Adrenal gland (tissue), 12 donors: Measurements from ENCODE around the gene ARHGAP10. TPM values are rescaled to one million over a fixed set of nuclear protein-coding genes. Genes with fewer than 3 reads are reported as not detected.

Experiments used
- DNase-seq, 7 donors: peaks; one replicate each; pipeline ENCODE4 v3.0.0-alpha.2; 2019 to 2020
- H3K27ac ChIP-seq, 5 donors: fragments of 200-600 bp; sonication (generic) in 4 of 5; 1 replicate in 3 of 5; 2 replicates in 2 of 5; pipeline versions ENCODE4 v1.5.1 to v1.8.0; 2016 to 2020; ENCODE audit warnings: mild to moderate bottlenecking in 1 of 5
- H3K27me3 ChIP-seq: fragments of 200-600 bp; 2 replicates; pipeline ENCODE4 v1.8.0; 2021
- H3K36me3 ChIP-seq, 2 donors: fragments of 200-600 bp; replicated peaks in 1 of 2; 1 replicate in 1 of 2; 2 replicates in 1 of 2; pipeline versions ENCODE4 v1.5.1 to v1.8.0; 2018 to 2022
- H3K4me1 ChIP-seq, 2 donors: fragments of 200-600 bp; replicated peaks in 1 of 2; 1 replicate in 1 of 2; 2 replicates in 1 of 2; pipeline versions ENCODE4 v1.5.1 to v1.8.0; 2018 to 2021
- H3K4me3 ChIP-seq, 4 donors: fragments of 200-600 bp; sonication (generic) in 3 of 4; one replicate each; pipeline ENCODE4 v1.5.1; 2016 to 2018
- H3K9me3 ChIP-seq, 3 donors: fragments of 200-600 bp; sonication (generic) in 1 of 3; replicated peaks in 1 of 3; 1 replicate in 2 of 3; 2 replicates in 1 of 3; pipeline versions ENCODE4 v1.5.1 to v1.8.0; 2016 to 2021
- CTCF ChIP-seq, 6 experiments: fragments of 450-650 bp in 4 of 6; fragments of 200-600 bp in 2 of 6; sonication (generic) in 1 of 6; IDR thresholded peaks; 1 replicate in 5 of 6; 2 replicates in 1 of 6; pipeline versions ENCODE4 v1.5.1 to v1.8.0; 2016 to 2021; ENCODE audit warnings: antibody characterized with exemption in 6 of 6, mild to moderate bottlenecking in 2 of 6, moderate library complexity in 1 of 6
- POLR2A ChIP-seq, 2 donors: fragments of 450-650 bp; IDR thresholded peaks; one replicate each; pipeline ENCODE4 v1.6.1; 2017; ENCODE audit warnings: antibody characterized with exemption in 2 of 2, mild to moderate bottlenecking in 2 of 2, moderate library complexity in 1 of 2
- WGBS, 4 donors: extraction: QIAGEN DNeasy Blood & Tissue Kit in 2 of 4; methylation state at CpG; one replicate each; pipeline versions ENCODE4 v1.1.5 to v1.1.7; 2013 to 2017; 5-methylcytosine and 5-hydroxymethylcytosine counted together
- intact Hi-C, 2 donors: fragments of 100-400 bp; cut with DNase I; formaldehyde crosslinking; loops; one replicate each; pipeline versions ENCODE4 v1.14.1 to v1.15.0; 2022 to 2023
- polyA plus RNA-seq, 3 donors: library from polyadenylated mRNA; stranded (reverse); fragments of 200-250 nt in 2 of 3; fragments of 350-450 nt in 1 of 3; fragmentation: Illumina TruSeq in 1 of 3; extraction: RNeasy Lipid Tissue Mini Kit (QIAGEN cat#74804) in 1 of 3; gene quantifications; one replicate each; pipeline ENCODE4 v1.2.3, GENCODE V29; 2013 to 2014
- total RNA-seq, 9 donors: library from RNA; depleted of rRNA in 4 of 9; stranded (reverse); fragments of >200 nt in 4 of 9; fragments of 120-200 nt in 1 of 9; fragmentation: NEBNext Ultra II Directional in 1 of 9; extraction: Animal tissue kit (Norgen Biotek cat#: 25700) in 1 of 9; gene quantifications; one replicate each; pipeline versions ENCODE4 v1.1.0 to v1.2.4, GENCODE V29; 2013 to 2023
- donor health status: healthy with polysubstance abuse.
- donor health status: Bipolar disorder and iron deficiency.
- donor health status: DM: yes; HTN: yes; CAD: no.
- donor health status: DM: no; HTN: no; CAD: no.
- donor health status: DM: no; HTN: no; CAD: no.
- donor health status: DM: yes; HTN: yes; CAD: no.

ARHGAP10 gene
- total and polyA plus RNA-seq, 12 donors, result 7.0 to 40.8 (median 22.1) TPM

DNA sequence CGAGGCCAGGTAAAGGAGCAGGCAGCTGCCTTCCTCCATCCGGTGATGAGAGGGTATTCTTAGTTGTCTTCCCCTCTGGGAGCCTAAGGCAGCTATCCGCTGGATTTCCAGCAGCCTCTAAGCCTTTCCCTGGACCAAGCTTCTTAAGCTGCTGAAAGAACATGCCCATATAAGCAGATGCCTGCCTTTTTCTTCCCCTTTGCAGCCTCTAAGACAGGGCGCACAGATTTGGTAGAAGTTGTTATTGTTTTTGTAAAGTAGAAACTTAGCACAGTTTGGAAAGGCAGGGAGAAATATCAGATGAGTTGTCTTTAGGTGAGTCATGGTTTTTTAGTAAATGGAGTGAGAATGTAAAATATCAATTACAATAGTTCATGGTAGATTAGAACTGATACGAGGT is 210.8 kb downstream of the ARHGAP10 start:
- no peaks in the 10 kb centered on the region for H3K9me3 ChIP-seq
- no peak for TF ChIP-seq POLR2A (IDR thresholded peaks at IDR 0.05)
- TF ChIP-seq CTCF (IDR thresholded peaks at IDR 0.05), result no peak
- no peak overlapping the region for H3K27ac ChIP-seq
- 79 to 85% (median 82%) methylated on average over 5 of the region's 5 CpGs for WGBS, 4 donors
- H3K4me3 ChIP-seq, result no peak overlapping the region
- no peaks in the 10 kb centered on the region for H3K36me3 ChIP-seq
- no peak for DNase-seq
- no peaks in the 10 kb centered on the region for H3K27me3 ChIP-seq
- peaks cover 0 to 4% of the 10 kb centered on the region in 2 donors for H3K4me1 ChIP-seq
- intact Hi-C loops, result no loop called here

- 83 to 92% (median 88%) methylated on average over 3 of the region's 3 CpGs for WGBS, 4 donors
- Histone ChIP-seq H3K4me3 (no peak overlapping the region), H3K4me1 (peaks cover 0 to 4% of the 10 kb centered on the region in 2 donors), H3K27ac (no peak overlapping the region), H3K36me3 (no peaks in the 10 kb centered on the region), H3K27me3 (no peaks in the 10 kb centered on the region), H3K9me3 (no peaks in the 10 kb centered on the region)
- DNase-seq, result no peak
- TF ChIP-seq CTCF (IDR thresholded peaks at IDR 0.05), result no peak
- TF ChIP-seq POLR2A (IDR thresholded peaks at IDR 0.05), result no peak
- intact Hi-C loops, result no loop called here
Observed at GRCh38 chr4:147943159-147943638, 211.3 kb downstream of the ARHGAP10 start.

DNA sequence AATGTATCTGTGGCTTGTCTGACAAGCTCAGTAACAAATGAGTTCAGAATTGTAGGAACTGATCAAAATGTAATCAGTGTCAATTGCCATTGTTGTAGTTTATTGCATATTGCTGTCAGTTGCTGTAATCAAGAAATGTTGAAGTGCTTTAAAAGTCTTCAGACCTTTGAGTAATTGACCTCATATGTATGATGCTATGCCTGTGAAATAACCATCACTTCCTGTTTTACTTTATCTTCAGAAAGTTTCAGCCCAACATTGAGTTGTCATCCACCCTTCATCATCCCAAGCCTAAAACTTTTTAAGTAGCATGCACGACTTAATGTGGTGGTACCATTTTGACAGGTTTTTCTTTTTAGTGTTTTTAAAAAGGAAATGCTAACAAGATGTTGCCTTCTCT is 212.4 kb downstream of the ARHGAP10 start:
- intact Hi-C loops, result no loop called here
- Histone ChIP-seq H3K9me3 (no peaks in the 10 kb centered on the region), H3K4me3 (no peak overlapping the region), H3K27ac (no peak overlapping the region), H3K27me3 (no peaks in the 10 kb centered on the region), H3K36me3 (no peaks in the 10 kb centered on the region), H3K4me1 (peaks cover 0 to 4% of the 10 kb centered on the region in 2 donors)
- TF ChIP-seq POLR2A (IDR thresholded peaks at IDR 0.05) (no peak), CTCF (IDR thresholded peaks at IDR 0.05) (no peak)
- no peak for DNase-seq
- 69 to 87% (median 78%) methylated on average over 1 of the region's 1 CpG for WGBS, 4 donors

DNA sequence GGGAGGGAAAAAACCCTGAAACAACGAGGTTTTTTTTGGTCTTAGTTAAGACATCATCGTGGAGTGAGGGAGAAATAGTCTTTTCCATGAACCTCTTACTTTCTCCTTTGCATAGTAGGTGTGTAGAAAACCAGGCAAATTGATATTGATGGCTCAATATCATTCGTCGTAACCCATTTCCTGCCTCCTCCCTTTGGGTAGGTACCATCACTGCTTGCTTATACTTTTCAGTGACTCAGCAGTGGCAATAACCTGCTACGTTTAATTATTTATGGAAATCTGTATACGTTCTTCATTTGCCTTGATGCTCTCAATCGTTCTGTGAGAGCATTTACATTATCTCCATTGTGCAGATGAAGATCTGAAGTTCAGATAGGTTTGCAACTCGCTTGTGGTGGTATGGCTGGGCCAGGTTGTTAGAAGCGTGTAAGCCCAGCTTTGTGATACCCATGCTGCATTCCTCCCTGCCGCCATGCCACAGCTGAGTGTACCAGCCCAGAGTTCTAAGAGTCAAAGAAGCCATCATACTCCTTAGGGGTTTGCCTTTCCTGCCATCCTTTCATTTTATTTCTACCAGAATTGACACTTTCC is 212.9 kb downstream of the ARHGAP10 start:
- Histone ChIP-seq H3K4me1 (peaks cover 0 to 4% of the 10 kb centered on the region in 2 donors), H3K27ac (no peak overlapping the region), H3K9me3 (no peaks in the 10 kb centered on the region), H3K36me3 (no peaks in the 10 kb centered on the region), H3K27me3 (no peaks in the 10 kb centered on the region), H3K4me3 (no peak overlapping the region)
- DNase-seq, result no peak
- intact Hi-C loops, result no loop called here
- 93 to 94% (median 93%) methylated on average over 10 of the region's 10 CpGs for WGBS, 4 donors
- TF ChIP-seq POLR2A (IDR thresholded peaks at IDR 0.05) (no peak), CTCF (IDR thresholded peaks at IDR 0.05) (no peak)
